Measurements from ENCODE around the gene SMARCA2.

SMARCA2 gene

DNA sequence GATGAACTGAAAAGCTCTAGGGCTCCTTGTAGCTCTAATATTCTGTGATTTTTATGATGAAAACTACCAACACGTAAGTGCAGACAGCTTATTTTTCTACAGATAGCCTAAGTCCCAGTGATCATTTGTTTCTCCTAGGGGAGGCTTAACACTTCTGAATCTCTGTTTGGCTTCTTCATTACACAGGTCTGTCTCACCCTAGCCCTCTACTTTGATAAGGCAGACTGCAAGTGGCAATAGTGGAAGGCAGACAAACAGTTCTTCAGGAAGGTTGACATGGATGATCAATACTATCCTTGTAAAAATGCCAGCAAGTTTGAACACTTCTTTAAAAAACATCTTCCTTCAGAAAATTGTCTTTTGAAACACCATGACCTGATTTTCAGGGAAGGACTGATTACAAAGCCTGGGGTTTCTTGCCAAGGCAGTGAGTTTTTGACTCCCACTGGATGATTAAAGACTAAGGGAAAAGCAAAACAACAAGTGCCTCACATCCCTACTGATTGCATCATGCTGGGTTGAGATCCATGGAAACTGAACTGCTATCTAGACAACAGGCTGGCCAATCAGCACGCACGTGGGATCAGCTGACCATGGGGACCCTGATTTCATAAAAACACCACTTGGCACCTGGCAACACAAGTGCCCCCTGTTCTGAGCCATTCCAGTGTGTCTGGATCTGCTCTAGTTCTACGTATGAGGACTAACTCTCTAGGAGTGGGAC lies 212.2 kb downstream of the SMARCA2 start:
- DNase-seq, result no peak

DNA sequence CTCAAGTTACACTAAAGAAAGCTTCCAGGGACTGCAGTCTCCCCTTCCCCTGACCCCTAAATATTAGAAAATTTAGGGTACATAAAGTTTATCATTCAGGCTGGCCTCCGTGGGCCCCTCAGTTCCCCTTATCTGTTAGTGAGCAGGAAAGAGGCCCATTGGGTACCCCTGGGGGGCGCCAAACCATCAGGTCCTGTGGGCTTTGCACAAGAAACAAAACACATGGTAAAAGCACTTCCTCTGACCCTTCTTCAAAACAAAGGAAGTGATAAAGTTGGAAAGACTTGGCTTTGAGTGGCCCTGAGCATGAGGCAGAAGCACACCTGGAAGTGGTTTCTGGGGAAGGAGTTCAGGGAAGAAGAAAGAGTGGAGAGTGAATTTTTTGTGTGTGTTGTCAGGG lies 213.0 kb downstream of the SMARCA2 start:
- no peak for DNase-seq

GRCh38 chr9:2228641-2229040 lies 213.5 kb downstream of the SMARCA2 start:
- no peak for DNase-seq

- no peak for DNase-seq
These were observed 214.1 kb downstream of the SMARCA2 start for GRCh38 chr9:2229109-2229721.

DNA sequence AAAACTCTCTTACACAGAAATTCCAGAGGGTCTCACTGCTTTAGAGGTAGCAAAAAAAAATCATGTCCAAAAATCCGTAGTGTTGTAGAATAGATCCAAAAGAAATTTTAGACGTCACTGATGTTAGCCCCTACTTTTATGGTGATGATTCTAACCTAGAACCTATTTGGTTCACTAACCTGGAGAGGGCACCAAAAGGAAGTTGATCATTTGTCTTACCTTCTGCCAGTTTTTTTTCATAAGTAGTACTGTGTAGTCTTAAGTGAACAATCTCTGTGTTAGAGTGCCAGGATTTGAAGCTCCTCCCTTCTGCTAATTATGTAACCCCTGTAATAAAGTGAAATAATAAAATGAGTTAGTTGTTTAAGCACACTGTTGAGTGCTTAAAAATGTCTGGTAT lies 215.2 kb downstream of the SMARCA2 start:
- no peak for DNase-seq

- DNase-seq, result no peak
These were observed 216.0 kb downstream of the SMARCA2 start for GRCh38 chr9:2231101-2231500.

- DNase-seq, result no peak
These were observed 216.7 kb downstream of the SMARCA2 start for GRCh38 chr9:2231829-2232228.

- DNase-seq, result no peak
These were observed 218.1 kb downstream of the SMARCA2 start for GRCh38 chr9:2233274-2233673.

- DNase-seq, result peak; percentile 34
These were observed 219.3 kb downstream of the SMARCA2 start for GRCh38 chr9:2234371-2234893.

- no peak for DNase-seq
These were observed 220.5 kb downstream of the SMARCA2 start for GRCh38 chr9:2235623-2236022.

DNA sequence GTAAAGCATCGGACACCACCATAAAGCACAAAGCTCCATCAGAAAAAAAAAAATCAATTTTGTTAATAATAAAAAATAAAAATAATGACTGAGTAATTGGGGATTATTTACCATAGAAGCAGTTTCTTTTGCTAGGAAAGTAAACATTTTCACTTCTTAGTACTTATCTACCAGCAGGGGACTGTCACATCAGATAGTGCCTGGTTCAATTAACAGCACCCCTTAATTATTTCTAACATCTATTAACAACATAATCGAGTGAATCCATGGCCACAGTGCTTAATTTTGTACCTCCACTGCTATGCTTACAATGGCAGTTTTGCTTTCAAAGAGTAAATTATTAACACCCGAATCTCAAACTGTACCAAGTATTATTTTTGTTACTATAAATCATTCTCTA lies 221.7 kb downstream of the SMARCA2 start:
- no peak for DNase-seq

DNA sequence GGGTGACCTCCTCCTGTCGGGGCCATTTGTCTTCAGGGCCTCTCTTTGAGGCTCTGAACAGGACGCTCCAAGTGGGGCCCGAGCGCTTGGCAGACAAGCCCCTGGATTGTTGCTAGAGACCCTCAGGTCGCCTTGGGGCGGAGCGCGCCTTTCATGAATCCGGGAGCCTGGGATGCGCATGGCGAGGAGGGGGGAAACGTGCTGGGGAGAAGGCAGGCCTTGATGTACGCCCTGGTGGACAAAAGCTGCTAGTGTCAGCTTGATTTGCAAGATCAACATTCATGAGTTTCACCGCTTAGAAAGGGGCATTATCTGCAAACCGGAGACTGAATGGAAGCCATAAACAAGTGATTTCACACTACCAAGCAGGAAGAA lies 226.3 kb downstream of the SMARCA2 start:
- peak; percentile 43 for DNase-seq

DNA sequence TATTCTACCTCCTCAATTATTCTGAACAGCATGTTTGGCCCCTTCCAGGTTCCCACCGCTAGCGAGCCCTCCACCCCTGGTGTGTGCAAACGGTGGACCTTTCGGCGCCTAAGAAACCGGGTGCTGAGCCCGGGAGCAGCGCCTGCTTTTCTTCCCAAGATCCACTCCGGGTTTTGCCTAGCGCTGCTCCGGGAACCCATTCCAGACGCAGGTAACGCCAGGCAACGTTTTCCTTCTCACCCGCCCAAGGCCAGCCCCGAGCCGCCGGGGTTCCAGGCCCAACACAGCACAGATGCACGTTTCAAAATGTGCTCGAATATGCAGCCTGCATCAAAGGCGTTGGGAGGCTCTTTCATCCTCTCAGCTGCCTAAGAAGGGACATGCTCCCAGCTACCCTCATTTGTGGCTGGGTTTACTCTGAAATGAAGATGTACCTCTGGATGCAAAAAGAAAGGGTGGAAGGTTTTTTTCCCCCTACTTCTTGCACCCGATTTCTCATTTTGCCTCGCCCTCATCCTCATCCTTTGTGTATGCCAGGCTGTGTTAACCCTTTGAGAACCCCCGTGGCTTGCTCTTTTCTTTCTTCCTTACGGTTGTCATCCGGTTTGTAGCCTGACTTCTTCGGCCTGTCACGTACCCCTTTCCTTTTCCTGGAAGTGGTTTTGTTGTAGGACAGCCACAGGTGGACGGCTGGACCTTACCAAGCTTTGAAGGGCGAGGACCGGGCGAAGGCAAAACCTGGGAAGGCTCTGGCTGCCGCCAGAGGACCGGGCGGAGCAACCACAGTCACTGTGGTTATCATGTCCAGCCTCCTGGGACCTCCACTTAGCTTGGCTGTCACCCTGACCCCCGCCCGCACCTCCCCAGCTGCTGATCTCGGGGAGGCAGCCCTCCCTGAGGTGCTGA lies 226.9 kb downstream of the SMARCA2 start:
- DNase-seq, result peak; percentile 86

- DNase-seq, result no peak
These were observed 227.7 kb downstream of the SMARCA2 start for GRCh38 chr9:2242831-2243330.
